8988T (cell line): ENCODE measurements around the gene FAM240B.

Experiments used
- DNase-seq: peaks from one replicate; pipeline ENCODE4 v3.0.0; 2011

Gene FAM240B

GRCh38 chr9:38720083-38720745, at the start of gene FAM240B:
Gene FAM240B (minus strand): TSS chr9:38720133. CDS start chr9:38703999, 16,134 bp downstream.
- DNase-seq, result no peak

GRCh38 chr9:38768351-38768761, 48.4 kb upstream of the FAM240B start:
- no peak for DNase-seq

GRCh38 chr9:38765101-38765500, 45.2 kb upstream of the FAM240B start:
- DNase-seq, result no peak

GRCh38 chr9:38761999-38762398, 42.1 kb upstream of the FAM240B start:
- no peak for DNase-seq

- no peak for DNase-seq
These were observed 41.4 kb upstream of the FAM240B start for GRCh38 chr9:38761339-38761738.

GRCh38 chr9:38756702-38757101, 36.8 kb upstream of the FAM240B start:
- DNase-seq, result no peak

GRCh38 chr9:38747941-38748340, 28.0 kb upstream of the FAM240B start:
- no peak for DNase-seq

- no peak for DNase-seq
These were observed 27.1 kb upstream of the FAM240B start for GRCh38 chr9:38747067-38747466.

- no peak for DNase-seq
These were observed 26.4 kb upstream of the FAM240B start for GRCh38 chr9:38746303-38746702.

- DNase-seq, result no peak
These were observed 24.6 kb upstream of the FAM240B start for GRCh38 chr9:38744484-38744883.

GRCh38 chr9:38737246-38737645, 17.3 kb upstream of the FAM240B start:
- no peak for DNase-seq

GRCh38 chr9:38734831-38735230, 14.9 kb upstream of the FAM240B start:
- DNase-seq, result no peak

- DNase-seq, result no peak
These were observed 13.6 kb upstream of the FAM240B start for GRCh38 chr9:38733503-38733902.

GRCh38 chr9:38732885-38733284, 13.0 kb upstream of the FAM240B start:
- no peak for DNase-seq

GRCh38 chr9:38727497-38728001, 7.6 kb upstream of the FAM240B start:
- DNase-seq, result no peak

- no peak for DNase-seq
These were observed 4.8 kb upstream of the FAM240B start for GRCh38 chr9:38724754-38725153.

- no peak for DNase-seq
These were observed 1.8 kb downstream of the FAM240B start for GRCh38 chr9:38718148-38718547.

- DNase-seq, result no peak
These were observed 4.2 kb downstream of the FAM240B start for GRCh38 chr9:38715684-38716083.

GRCh38 chr9:38713426-38713825, 6.5 kb downstream of the FAM240B start:
- no peak for DNase-seq

- DNase-seq, result no peak
These were observed 11.2 kb downstream of the FAM240B start for GRCh38 chr9:38708759-38709158.

- DNase-seq, result no peak
These were observed 11.9 kb downstream of the FAM240B start for GRCh38 chr9:38707885-38708637.

GRCh38 chr9:38706493-38706892, 13.4 kb downstream of the FAM240B start:
- no peak for DNase-seq

- no peak for DNase-seq
These were observed 14.0 kb downstream of the FAM240B start for GRCh38 chr9:38705917-38706316.

GRCh38 chr9:38700695-38701094, 19.2 kb downstream of the FAM240B start:
- no peak for DNase-seq
